GM21786 (cell line): ENCODE data around the gene AGXT.

Experiments used
- ATAC-seq: cut with Tn5 transposase; IDR thresholded peaks from one replicate; pipeline ENCODE4 v1.9.1; 2021; ENCODE audit not compliant: unreplicated experiment

The AGXT gene

DNA sequence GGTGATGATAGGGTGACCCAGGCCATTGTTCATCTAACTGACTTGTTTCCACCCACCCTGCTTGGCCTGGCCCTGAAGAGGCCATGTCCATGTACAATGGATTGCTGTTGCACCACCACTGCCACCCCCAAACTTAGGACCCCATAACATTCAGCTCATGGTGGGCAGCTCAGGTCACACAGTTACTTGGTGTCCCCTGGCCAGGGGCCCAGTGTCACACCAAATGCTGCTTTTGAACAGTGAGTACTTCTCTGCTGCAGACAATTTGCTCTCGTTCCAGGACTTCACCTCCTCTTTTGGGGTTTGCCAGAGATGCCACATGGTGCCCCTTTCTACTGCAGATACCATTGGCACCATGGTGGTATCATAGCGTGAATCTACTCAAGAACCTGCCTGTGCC is 15.6 kb downstream of the AGXT start:
- no peak for ATAC-seq

DNA sequence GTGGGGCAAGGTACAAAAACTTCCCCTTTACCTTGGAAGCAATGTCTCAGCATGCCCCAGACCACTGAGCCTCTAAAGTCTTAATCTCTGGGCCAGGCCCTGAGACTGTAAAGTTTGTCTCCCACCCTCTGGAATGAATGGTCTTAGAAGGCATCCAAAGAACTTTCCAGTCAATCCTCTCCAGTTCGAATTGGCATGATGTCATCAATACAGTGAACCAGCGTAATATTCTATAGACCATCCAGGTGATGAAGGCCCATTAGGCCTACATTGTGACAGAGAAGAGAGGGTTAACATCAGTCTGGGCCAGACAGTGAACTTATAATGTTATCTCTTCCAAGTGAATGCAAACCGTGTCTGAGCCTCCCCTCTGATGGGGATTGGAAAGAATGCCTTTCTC is 16.1 kb downstream of the AGXT start:
- no peak for ATAC-seq

- ATAC-seq, result no peak
Measured at GRCh38 chr2:240885566-240885965, 16.9 kb downstream of the AGXT start.

DNA sequence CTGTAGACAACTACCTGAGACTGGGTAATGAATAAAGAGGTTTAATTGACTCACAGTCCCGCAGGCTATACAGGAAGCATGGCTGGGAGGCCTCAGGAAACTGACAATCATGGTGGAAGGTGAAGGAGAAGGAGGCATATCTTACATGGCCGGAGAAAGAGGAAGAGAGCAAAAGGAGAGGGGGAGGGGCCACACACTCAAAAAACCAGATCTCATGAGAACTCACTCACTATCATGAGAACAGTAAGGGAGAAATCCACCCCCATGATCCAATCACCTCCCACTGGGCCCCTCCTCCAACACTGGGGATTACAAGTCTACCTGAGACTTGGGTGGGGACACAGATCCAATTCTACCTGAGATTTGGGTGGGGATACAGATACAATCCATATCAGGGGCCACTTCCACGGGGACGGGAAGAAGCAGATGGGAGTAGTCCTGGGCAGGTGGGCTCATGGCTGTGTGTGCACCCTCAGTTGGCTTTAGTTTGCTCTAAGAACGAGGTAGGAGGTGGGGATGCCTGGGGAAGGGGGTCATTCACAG is 17.5 kb downstream of the AGXT start:
- no peak for ATAC-seq

DNA sequence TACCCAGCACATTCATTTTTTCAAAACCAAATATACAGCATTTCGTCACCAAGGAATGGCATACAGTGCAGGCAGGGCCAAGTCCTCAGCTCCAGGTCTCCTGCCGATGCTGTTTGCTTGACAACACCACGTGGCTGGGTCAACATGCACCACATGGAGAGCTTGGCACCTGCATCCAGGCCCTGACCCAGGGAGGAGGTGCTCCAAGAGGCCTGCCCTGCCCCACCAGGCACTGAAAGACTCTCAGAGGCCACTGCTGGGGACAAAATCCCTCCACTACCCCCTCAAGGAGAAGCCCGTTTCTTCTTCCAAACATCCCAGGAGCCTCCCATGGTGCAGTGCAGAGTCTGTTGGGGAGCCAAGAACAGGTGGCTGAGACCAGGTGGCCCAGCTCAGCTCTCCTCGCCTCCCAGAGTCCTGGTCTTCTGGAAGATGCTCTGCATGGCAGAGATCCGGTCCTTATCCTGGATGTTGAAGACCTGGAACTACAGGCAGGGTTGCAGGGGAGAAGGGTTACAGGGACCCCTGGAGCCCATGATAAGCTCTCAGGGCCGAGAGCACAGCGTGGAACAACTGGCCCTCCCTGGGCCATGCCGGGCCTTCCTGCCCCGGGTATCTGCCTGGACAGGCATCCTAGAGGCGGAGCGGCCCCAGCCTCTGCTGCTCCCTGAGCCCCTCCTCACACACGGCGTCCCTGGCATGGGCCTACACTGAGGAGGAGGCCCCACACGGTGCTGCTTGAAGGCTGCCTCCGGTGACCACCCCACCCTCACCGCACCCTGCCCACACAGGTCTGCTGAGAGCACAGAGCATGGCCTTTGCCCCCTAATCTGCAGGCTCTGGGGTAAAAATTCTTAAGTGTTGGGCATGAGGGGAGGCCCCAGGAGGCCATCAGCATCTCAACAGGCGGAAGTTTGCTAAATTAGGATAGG is 18.3 kb downstream of the AGXT start:
- no peak for ATAC-seq

- no peak for ATAC-seq
Measured at GRCh38 chr2:240887631-240888030, 19.0 kb downstream of the AGXT start.

DNA sequence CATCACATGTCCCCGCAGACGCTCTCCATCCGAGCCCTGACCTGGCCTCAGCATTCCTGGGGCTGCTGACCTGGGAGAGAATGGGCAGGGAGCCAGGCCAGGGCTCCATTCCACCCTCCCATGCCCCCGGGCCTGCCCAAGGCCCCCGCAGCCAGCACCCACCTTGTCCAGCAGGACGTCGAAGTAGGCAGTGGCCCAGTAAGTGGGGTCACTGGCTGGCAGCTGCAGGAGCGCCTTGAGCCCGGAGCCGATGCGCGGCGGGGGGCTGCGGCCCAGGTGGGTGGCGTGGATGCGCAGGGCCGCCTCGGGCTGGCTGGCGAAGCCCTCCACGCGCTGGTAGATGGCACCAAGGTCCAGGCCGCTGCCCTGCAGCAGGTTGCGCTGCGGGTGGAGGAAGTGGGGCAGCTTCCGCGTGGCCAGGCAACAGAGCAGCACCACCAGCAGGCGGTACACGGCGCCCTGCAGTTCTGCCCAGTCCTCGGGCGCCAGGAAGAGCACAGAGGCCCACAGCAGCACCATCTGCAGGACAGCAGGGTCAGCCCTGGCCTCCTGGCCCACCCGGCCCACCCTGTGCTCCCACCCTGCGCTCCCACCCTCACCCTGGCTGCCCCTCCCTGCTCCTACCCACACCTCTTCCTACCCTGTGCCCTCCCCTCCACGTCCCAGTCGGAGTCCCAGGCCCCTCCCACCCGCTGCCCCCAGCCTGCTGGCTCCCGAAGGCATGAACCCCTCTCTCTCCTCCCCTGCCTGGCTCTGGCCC is 19.7 kb downstream of the AGXT start:
- ATAC-seq, result no peak

GRCh38 chr2:240888890-240889573 is 20.4 kb downstream of the AGXT start:
- ATAC-seq, result no peak

- no peak for ATAC-seq
Measured at GRCh38 chr2:240889601-240890560, 21.3 kb downstream of the AGXT start.

DNA sequence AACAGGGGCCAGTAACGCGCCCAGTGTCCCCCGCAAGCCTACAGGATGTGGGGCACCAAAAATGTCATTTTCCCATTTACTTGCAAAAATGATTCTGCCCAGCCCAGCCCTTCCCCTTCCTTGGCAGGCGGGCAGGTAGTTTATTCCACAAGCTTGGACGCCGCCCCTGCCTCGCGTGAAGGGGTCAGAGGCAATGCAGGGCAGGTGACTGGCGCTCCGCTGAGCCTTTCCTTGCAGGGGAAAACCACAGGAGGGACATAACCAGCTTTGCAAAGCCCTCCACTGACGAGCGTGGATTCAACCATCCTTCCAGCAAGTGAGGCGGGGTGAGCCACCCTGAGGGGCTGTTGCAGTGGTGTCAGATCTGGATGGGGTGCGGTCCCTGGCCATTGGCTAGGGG is 22.1 kb downstream of the AGXT start:
- no peak for ATAC-seq

DNA sequence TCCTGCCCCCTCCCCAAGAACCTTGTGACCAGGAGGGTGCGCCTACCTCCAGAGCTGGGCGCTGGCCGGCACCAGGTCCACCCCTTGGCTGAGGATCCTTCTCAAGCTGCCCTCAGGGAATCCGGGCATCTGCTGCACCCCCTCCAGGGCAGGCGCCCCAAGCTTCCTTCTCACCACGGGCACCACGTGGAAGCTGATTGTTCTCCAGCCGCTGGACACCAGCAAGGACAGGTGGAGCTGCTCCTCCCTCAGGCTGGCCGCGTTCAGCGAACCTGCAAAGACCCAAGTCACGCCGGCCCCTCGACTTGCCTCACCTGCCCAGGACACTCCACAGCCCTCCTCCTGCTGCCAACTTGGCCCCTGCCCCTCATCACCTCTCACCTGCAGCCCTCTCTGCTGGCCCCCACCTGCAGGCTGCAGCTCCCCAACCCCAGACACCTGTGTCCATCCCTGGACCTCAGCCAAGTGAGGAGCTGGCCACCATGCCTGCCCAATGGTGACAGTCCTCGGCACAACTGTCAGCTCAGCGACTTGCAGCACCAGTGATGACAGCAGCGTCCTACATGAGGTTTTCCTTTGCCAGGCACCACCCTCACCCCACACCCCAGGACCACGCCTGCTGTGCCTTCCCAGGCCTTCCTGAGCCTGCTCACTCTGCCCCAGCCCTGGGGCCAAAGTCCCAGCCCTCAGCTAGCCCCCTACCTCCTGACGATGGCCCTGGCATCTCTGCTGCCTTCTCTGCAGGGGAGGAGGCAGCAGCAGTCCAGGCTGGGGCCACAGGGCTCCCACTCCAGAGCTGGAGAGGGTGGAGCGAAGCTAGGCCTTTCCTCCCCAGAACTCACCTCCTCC is 23.1 kb downstream of the AGXT start:
- no peak for ATAC-seq

- ATAC-seq, result no peak
Measured at GRCh38 chr2:240892356-240892755, 23.7 kb downstream of the AGXT start.

DNA sequence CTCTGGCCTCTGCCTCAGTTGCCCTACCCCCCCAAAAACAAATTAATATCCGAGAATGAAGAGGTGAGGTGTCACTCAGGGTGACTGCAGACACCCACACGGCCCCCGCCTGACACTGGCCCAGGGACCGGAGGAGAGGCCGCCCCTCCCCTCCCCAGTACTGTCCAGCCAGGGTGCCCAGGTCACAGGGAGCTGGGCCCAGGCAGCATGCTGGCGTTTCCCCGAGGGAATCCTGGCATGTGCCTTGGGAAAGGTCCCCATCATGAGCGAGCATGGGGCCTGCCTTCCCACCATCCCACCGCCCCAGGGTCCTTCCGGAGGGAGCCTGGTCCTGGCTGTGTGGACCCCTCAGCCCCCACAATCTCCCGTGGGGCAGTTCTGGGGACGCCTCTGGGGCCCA is 24.3 kb downstream of the AGXT start:
- no peak for ATAC-seq

DNA sequence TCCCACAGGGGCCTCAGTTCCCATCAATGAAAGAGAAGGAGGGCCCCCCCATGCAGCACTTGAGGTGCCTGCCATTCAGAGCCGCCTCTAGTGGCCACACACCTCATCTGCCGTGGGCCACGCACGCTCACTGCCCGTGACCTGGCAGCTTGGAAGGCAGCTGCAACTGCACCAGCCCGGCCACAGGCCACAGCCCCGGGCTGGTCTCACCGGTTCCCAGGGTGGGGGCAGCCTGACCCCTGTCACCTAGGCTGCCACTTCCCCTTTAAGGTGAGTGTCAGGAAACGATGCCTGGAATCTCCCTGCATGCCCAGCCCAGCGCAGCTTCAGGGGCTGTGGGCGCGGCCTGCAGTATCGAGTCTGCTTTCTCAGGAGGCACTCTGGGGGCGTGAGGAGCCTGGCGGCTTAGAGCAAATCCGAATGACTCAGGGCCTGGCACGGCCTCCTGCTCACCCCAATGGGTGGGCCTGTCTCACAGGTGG is 24.8 kb downstream of the AGXT start:
- ATAC-seq, result no peak

DNA sequence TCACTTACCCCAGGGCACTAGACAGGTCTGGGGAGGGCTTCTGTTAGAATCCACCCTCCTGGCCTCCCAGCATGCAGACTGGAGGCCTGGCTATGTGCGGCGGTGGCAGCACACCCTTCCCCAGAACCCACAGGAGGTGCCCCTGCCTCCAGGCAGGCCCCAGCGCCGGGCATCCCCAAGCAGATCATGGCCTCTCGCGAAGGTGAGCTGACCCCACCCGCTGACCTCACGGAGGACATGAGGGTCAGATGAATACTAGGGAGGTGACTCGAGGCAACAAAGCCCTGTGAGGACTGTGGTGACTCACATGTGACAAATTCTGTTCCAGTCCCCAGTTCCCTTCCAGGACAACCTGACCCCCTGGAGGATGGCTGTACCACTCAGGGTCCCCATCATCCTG is 25.4 kb downstream of the AGXT start:
- ATAC-seq, result no peak

- ATAC-seq, result no peak
Measured at GRCh38 chr2:240894836-240895558, 26.4 kb downstream of the AGXT start.

DNA sequence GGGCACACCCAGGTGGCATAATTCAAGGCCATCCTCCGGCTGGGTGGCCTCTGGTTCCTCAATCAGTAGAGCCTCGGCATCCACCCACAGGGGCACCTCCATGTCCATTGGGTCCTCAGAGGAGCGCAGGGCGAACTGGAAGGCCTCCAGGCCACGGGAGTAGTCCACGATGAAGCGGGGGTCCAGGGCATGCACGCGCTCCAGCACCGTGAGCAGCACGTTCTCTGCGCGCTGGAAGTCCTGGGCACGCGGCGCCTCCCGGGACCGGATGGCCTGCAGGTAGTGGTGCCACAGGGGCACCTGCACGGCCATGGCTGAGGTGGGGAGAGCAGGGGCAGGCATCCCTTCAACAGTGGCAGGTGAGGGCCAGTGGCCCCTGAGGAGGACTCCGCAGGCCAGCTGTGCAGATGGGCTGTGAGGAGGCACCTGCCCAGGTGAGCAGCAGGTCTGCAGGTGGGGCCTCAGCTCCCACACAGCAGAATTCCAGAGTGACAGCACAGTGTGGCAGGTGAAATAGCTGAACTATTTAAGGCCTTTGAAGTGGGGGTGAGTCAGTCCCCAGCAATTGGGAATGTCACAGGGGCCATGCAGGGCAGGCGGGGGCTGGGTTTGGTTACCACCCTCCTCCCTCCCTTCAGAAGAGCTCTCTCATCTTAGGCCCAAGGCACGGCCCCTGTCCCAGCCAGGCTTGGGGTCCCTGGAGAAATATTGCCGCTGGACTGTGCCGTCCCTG is 27.2 kb downstream of the AGXT start, which contains the start of gene MAB21L4:
MAB21L4 (minus strand) TSS at position 501 of the 733 bp plus-strand sequence; CDS start at position 342, 159 bp downstream.
- no peak for ATAC-seq

- no peak for ATAC-seq
Measured at GRCh38 chr2:240896394-240896793, 27.8 kb downstream of the AGXT start.
